Fibroblast of pulmonary artery (primary cell): ENCODE measurements around the gene CHRND.

Experiments
- DNase-seq: peaks from one replicate; pipeline ENCODE4 v3.0.0-alpha.2; 2010; ENCODE audit warnings: low read depth
- H3K4me3 ChIP-seq: replicated peaks from 2 replicates; pipeline ENCODE4 v1.5.1; 2011; ENCODE audit warnings: low read depth, mild to moderate bottlenecking, control low read depth, low read length, moderate library complexity
- CTCF ChIP-seq: IDR thresholded peaks from 2 replicates; pipeline ENCODE4 v1.5.1; 2011; ENCODE audit warnings: mild to moderate bottlenecking, control low read depth, low read length, inconsistent platforms; ENCODE audit errors: missing control alignments

CHRND gene

GRCh38 chr2:232525791-232526371, at the start of gene CHRND:
CHRND (plus strand) TSS chr2:232526160; CDS start chr2:232526216, 56 bp downstream.
- DNase-seq: no peak
- H3K4me3 ChIP-seq: no peak within 1 kb of the TSS
- no peak for TF ChIP-seq CTCF

GRCh38 chr2:232476791-232477190, 49.2 kb upstream of the CHRND start:
- DNase-seq: no peak
- no peak for TF ChIP-seq CTCF
- no peak overlapping the region for H3K4me3 ChIP-seq

- TF ChIP-seq CTCF: no peak
- DNase-seq: no peak
Measured at GRCh38 chr2:232477751-232478510, 48.0 kb upstream of the CHRND start.

DNA sequence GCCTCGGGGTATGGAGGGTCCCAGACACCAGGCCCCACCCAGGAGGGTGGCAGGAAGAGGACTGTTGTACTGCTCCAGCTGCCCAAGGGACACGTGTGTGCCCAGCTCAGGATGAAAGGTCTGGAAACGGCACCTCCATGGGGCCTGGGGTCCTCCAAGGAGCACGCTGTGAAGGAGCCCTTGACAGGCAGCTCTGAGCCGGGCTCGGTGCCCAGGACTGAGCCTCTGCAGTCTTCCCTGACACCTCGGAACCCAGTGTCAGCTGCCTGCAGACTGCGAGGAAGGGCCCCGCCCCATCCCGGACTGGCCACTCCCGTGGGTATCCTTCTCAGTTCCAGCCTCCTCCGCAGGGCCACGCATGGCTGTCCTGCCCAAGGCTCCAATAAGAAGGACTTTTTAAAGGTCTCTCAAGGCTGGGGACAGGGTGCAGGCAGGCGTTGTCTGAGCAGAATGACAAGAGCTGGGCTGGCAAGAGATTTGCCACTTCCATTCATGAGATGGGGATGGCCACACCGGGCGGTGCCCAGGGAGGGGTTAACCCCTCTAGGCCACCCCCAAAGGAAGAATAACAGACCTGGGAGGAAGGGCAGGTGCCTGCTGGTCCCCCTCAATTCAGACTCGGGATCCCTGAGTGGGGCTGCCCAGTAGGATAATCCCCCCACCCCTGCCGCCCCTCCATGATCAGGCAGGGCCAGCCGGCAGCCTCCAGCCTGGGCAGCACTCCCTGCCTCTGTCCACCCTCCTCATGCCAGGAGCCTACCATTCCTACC, 47.2 kb upstream of the CHRND start:
- TF ChIP-seq CTCF: no peak
- H3K4me3 ChIP-seq: no peak overlapping the region
- DNase-seq: no peak

More at GRCh38 chr2:232477751-232478510, 48.0 kb upstream of the CHRND start:
- no peak overlapping the region for H3K4me3 ChIP-seq

GRCh38 chr2:232479341-232480200, 46.4 kb upstream of the CHRND start:
- no peak for DNase-seq
- TF ChIP-seq CTCF: no peak
- H3K4me3 ChIP-seq: no peak overlapping the region
